Measurements from ENCODE around the gene GRM5. TPM values are rescaled to one million over a fixed set of nuclear protein-coding genes. Genes with fewer than 3 reads are reported as not detected.
"Not testable (repeated sequence)": the region's sequence is repeated elsewhere in the genome, so short reads cannot be mapped to it uniquely, and the experiment has no call there.

Gene GRM5
- total and polyA plus RNA-seq, 2 donors from 2014 or later, result 0.06 to 0.63 TPM

GRCh38 chr11:89016214-89016613 lies 49.6 kb downstream of the GRM5 start:
- no peaks in the 10 kb centered on the region for H3K27me3 ChIP-seq (ENCODE audit: control insufficient read depth, insufficient read depth, low read length)
- FAIRE-seq (peak; percentile 97), DNase-seq (no peak)
- intact Hi-C loops (cut with DNase I), result no loop called here
- H3K4me3 ChIP-seq (ENCODE audit: low read length in 3 of 3), result no peak overlapping the region
- H3K27ac ChIP-seq (ENCODE audit: low read depth in 2 of 2, low read length in 2 of 2), result no peak overlapping the region
- TF ChIP-seq CTCF (IDR thresholded peaks at IDR 0.05; ENCODE audit: borderline replicate concordance, extremely low read depth, insufficient read depth), result no peak
- no peaks in the 10 kb centered on the region for H3K9me3 ChIP-seq (ENCODE audit: control insufficient read depth in 2 of 3, insufficient read depth in 1 of 3, low read length in 3 of 3)
- H3K36me3 ChIP-seq (ENCODE audit: control insufficient read depth in 2 of 3, insufficient read depth in 3 of 3, low read length in 3 of 3), result no peaks in the 10 kb centered on the region
- H3K4me1 ChIP-seq (ENCODE audit: control insufficient read depth in 2 of 3, insufficient read depth in 2 of 3, low read depth in 1 of 3, low read length in 3 of 3), result no peaks in the 10 kb centered on the region
- H3K9ac ChIP-seq (ENCODE audit: low read length in 3 of 3), result no peak overlapping the region

- DNase-seq, result no peak
- no peak for TF ChIP-seq CTCF (IDR thresholded peaks at IDR 0.05; ENCODE audit: borderline replicate concordance, extremely low read depth, insufficient read depth)
- FAIRE-seq, result no peak
- H3K4me3 ChIP-seq (ENCODE audit: low read length in 3 of 3), result no peak overlapping the region
- intact Hi-C loops (cut with DNase I), result no loop called here
- no peaks in the 10 kb centered on the region for H3K4me1 ChIP-seq (ENCODE audit: control insufficient read depth in 2 of 3, insufficient read depth in 2 of 3, low read depth in 1 of 3, low read length in 3 of 3)
- H3K27me3 ChIP-seq (ENCODE audit: control insufficient read depth, insufficient read depth, low read length), result no peaks in the 10 kb centered on the region
- H3K27ac ChIP-seq (ENCODE audit: low read depth in 2 of 2, low read length in 2 of 2), result no peak overlapping the region
- no peaks in the 10 kb centered on the region for H3K36me3 ChIP-seq (ENCODE audit: control insufficient read depth in 2 of 3, insufficient read depth in 3 of 3, low read length in 3 of 3)
- no peaks in the 10 kb centered on the region for H3K9me3 ChIP-seq (ENCODE audit: control insufficient read depth in 2 of 3, insufficient read depth in 1 of 3, low read length in 3 of 3)
- H3K9ac ChIP-seq (ENCODE audit: low read length in 3 of 3), result no peak overlapping the region
Measured at GRCh38 chr11:89015614-89016013, 50.2 kb downstream of the GRM5 start.

DNA sequence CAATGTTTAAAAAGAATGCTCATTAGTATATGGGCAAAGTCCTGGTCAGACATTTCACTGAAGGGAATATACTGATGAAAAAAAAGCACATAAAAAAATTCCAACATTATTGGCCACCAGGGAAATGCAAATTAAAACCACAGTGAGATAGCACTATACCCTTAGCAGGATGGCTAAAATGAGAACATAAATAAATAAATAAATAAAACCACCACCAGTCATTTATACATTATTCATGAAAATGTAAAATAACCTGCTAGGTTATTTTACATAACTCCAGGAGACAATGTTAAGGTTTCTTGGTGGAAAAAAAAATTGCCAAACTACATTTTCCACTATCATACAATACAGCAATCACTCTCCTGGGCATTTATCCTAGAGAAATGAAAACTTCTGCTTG lies 64.9 kb downstream of the GRM5 start:
- H3K36me3 ChIP-seq (ENCODE audit: control insufficient read depth in 2 of 3, insufficient read depth in 3 of 3, low read length in 3 of 3); H3K4me3 ChIP-seq (ENCODE audit: low read length in 3 of 3); intact Hi-C loops (cut with DNase I); FAIRE-seq; H3K27ac ChIP-seq (ENCODE audit: low read depth in 2 of 2, low read length in 2 of 2); H3K9me3 ChIP-seq (ENCODE audit: control insufficient read depth in 2 of 3, insufficient read depth in 1 of 3, low read length in 3 of 3); H3K9ac ChIP-seq (ENCODE audit: low read length in 3 of 3); DNase-seq; H3K4me1 ChIP-seq (ENCODE audit: control insufficient read depth in 2 of 3, insufficient read depth in 2 of 3, low read depth in 1 of 3, low read length in 3 of 3); H3K27me3 ChIP-seq (ENCODE audit: control insufficient read depth, insufficient read depth, low read length): not testable (repeated sequence)

- no peaks in the 10 kb centered on the region for H3K27me3 ChIP-seq (ENCODE audit: control insufficient read depth, insufficient read depth, low read length)
Measured at GRCh38 chr11:88979641-88980040, 86.1 kb downstream of the GRM5 start.

DNA sequence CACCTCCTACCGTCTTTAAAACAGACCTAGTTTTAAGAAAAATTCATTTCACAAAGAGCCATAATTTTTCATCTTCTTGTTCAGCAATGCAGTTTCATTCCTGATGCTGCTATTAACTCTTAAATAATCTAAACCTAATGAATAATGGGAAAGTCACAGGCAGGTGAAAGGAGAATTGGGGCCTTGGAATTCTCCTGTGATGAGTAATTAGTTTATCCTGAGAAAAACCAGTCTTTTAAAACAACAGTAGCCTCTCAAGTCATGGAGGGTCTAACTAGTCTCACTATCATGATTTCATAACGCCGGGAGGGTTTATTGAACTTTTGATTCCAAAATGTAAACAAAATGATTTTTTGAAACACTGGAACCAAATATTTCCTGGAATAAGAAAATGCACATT lies 86.8 kb downstream of the GRM5 start:
- H3K27me3 ChIP-seq (ENCODE audit: control insufficient read depth, insufficient read depth, low read length); H3K4me3 ChIP-seq (ENCODE audit: low read length in 3 of 3); H3K4me1 ChIP-seq (ENCODE audit: control insufficient read depth in 2 of 3, insufficient read depth in 2 of 3, low read depth in 1 of 3, low read length in 3 of 3); DNase-seq; H3K9me3 ChIP-seq (ENCODE audit: control insufficient read depth in 2 of 3, insufficient read depth in 1 of 3, low read length in 3 of 3); H3K36me3 ChIP-seq (ENCODE audit: control insufficient read depth in 2 of 3, insufficient read depth in 3 of 3, low read length in 3 of 3); H3K9ac ChIP-seq (ENCODE audit: low read length in 3 of 3); intact Hi-C loops (cut with DNase I); H3K27ac ChIP-seq (ENCODE audit: low read depth in 2 of 2, low read length in 2 of 2); FAIRE-seq: not testable (repeated sequence)

More at GRCh38 chr11:88979641-88980040, 86.1 kb downstream of the GRM5 start:
- no peak for TF ChIP-seq CTCF (IDR thresholded peaks at IDR 0.05; ENCODE audit: borderline replicate concordance, extremely low read depth, insufficient read depth)
- no peak overlapping the region for H3K9ac ChIP-seq (ENCODE audit: low read length in 3 of 3)
- no peaks in the 10 kb centered on the region for H3K36me3 ChIP-seq (ENCODE audit: control insufficient read depth in 2 of 3, insufficient read depth in 3 of 3, low read length in 3 of 3)
- intact Hi-C loops (cut with DNase I), result no loop called here
- DNase-seq, result peak in 1 of 5 donors; percentile 3
- no peak overlapping the region for H3K27ac ChIP-seq (ENCODE audit: low read depth in 2 of 2, low read length in 2 of 2)
- H3K4me1 ChIP-seq (ENCODE audit: control insufficient read depth in 2 of 3, insufficient read depth in 2 of 3, low read depth in 1 of 3, low read length in 3 of 3), result no peaks in the 10 kb centered on the region
- no peak overlapping the region for H3K4me3 ChIP-seq (ENCODE audit: low read length in 3 of 3)
- FAIRE-seq, result no peak
- H3K9me3 ChIP-seq (ENCODE audit: control insufficient read depth in 2 of 3, insufficient read depth in 1 of 3, low read length in 3 of 3), result no peaks in the 10 kb centered on the region

- H3K27me3 ChIP-seq (ENCODE audit: control insufficient read depth, insufficient read depth, low read length); H3K9me3 ChIP-seq (ENCODE audit: control insufficient read depth in 2 of 3, insufficient read depth in 1 of 3, low read length in 3 of 3); intact Hi-C loops (cut with DNase I); FAIRE-seq; H3K27ac ChIP-seq (ENCODE audit: low read depth in 2 of 2, low read length in 2 of 2); H3K36me3 ChIP-seq (ENCODE audit: control insufficient read depth in 2 of 3, insufficient read depth in 3 of 3, low read length in 3 of 3); H3K4me3 ChIP-seq (ENCODE audit: low read length in 3 of 3); H3K9ac ChIP-seq (ENCODE audit: low read length in 3 of 3); DNase-seq; H3K4me1 ChIP-seq (ENCODE audit: control insufficient read depth in 2 of 3, insufficient read depth in 2 of 3, low read depth in 1 of 3, low read length in 3 of 3): not testable (repeated sequence)
Measured at GRCh38 chr11:88975441-88975840, 90.3 kb downstream of the GRM5 start.

Measured in kidney (tissue), 14 donors.